Activated naive CD4-positive, alpha-beta T cell treated with anti-CD3 and anti-CD28 coated beads, Interleukin-2, amount 10 ng/mL, durations not matched to agents 7 days and 5 days (primary cell): ENCODE results near the gene IGF1R.
A peak's percentile ranks its signal among the peaks of the same experiment; 100 is the strongest.
"Not testable (repeated sequence)": the region's sequence is repeated elsewhere in the genome, so short reads cannot be mapped to it uniquely, and the experiment has no call there.

Experiments
- CTCF ChIA-PET: fragments of 350-600 bp; sonication (Branson Sonifier 250); formaldehyde crosslinking; loops from one replicate; lab custom pipeline; 2021; ENCODE audit warnings: antibody characterized with exemption; lab: Charles Lee
- DNase-seq: peaks from one replicate; pipeline ENCODE4 v3.0.0-alpha.2; 2020
- H3K27ac Mint-ChIP-seq: one replicate; pipeline ENCODE4 v1.8.0; 2021; ENCODE audit warnings: mild to moderate bottlenecking, moderate library complexity, mixed read lengths
- H3K27me3 Mint-ChIP-seq: one replicate; pipeline ENCODE4 v1.8.0; 2021; ENCODE audit warnings: mild to moderate bottlenecking, mixed read lengths
- H3K36me3 Mint-ChIP-seq: one replicate; pipeline ENCODE4 v1.8.0; 2021; ENCODE audit warnings: mixed read lengths
- H3K4me1 Mint-ChIP-seq: one replicate; pipeline ENCODE4 v1.8.0; 2021; ENCODE audit warnings: mixed read lengths
- H3K4me3 Mint-ChIP-seq: one replicate; pipeline ENCODE4 v1.8.0; 2021; ENCODE audit warnings: mild to moderate bottlenecking, moderate library complexity, mixed read lengths
- H3K9me3 Mint-ChIP-seq: one replicate; pipeline ENCODE4 v1.8.0; 2021; ENCODE audit warnings: mixed read lengths

Gene IGF1R

DNA sequence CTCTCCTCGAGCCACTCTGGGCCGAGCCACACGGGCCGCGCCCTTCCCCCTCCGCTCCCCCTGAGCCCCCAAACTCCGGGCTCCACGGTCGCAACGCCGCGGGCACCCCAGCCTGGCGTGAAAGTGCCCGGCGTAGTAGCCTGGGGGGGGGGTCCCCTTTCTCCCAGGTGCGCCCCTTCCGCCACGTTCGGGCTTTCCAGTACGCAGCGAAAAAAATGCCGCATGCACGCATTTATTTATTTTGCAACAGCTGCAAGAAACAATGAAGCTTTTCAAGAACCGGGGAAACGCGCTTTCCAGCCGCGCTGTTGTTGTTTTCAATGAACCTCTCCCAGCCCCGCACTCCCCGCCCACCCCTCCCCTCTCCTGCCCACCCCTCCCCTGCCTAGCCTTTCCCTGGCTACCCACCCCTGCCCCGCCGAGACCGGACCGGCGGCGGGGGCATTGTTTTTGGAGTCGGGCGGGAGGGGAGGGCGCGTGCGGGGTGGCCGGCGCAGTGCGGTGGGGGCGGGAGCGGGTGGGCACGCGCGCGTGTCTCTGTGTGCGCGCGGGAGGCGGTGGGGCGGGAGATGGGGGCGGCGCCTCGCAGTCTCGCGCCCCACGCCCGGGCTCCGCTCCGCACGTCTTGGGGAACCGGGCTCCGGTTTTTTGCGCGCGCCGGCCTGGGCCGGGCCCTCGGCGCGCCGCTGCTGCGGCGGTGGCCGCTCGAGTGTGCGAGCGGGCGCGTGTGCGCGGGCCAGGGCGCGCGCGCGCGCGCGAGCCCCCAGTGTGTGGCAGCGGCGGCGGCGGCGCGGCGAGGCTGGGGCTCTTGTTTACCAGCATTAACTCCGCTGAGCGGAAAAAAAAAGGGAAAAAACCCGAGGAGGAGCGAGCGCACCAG lies at the start of gene IGF1R:
Gene IGF1R, plus strand, starts transcription at position 766 of the 880 bp plus-strand sequence. CDS start 1,043 bp downstream, outside the sequence.
- DNase-seq = peak; percentile 87
- CTCF ChIA-PET = interaction anchor here (1.2 to 6.8 kb wide), 6 partner anchors 10 to 128 kb away, joined by 3 to 64 read pairs (median 8); no protein-coding TSS in a partner anchor
- Mint-ChIP-seq H3K9me3 (no peaks in the 10 kb centered on the region), H3K4me3 (peak within 1 kb of the TSS; percentile 85), H3K27ac (peak within 1 kb of the TSS; percentile 94), H3K36me3 (no peaks in the 10 kb centered on the region), H3K27me3 (peaks cover 40% of the 10 kb centered on the region), H3K4me1 (peaks cover 32% of the 10 kb centered on the region)

DNA sequence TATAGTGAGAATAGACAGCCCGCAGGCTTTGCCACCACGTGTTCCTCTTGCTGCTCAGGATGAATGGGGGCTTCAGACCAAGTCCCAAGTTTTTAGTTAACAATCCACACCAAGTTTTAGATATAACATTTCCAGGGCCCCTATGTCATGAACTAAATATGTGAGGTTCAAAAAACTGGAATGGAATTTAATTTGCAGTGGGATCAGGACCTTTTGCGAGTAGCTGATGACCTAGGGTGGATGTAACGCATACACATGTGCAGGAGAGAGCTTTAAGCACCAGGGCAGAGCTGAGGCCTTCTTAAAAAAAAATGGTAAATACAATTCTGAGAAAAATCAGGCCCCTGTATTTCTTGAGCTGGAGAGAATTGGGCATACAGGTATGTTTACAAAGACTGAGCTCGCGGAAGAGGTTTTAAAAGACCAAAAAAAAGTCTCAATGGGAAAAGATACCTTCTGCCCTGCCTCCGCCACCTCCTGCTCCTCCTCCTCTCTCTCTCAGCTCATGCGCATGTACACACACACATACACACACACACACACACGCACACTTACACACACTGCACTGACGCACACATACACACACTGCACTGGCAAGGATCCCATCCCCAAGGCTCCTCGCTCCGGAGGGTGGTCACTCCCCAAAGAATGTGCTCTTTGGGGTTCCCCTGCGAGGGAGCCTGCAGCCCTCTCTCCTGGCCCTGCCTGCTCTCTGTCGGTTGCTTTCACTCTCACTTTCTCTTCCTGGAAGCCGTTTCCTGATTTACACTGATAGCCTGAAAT lies 48.2 kb upstream of the IGF1R start:
- peaks cover 17% of the 10 kb centered on the region for H3K27me3 Mint-ChIP-seq
- H3K4me1 Mint-ChIP-seq = peaks cover 54% of the 10 kb centered on the region
- no peaks in the 10 kb centered on the region for H3K9me3 Mint-ChIP-seq
- DNase-seq = peak; percentile 77
- peak overlapping the region; percentile 83 for H3K4me3 Mint-ChIP-seq
- H3K36me3 Mint-ChIP-seq = no peaks in the 10 kb centered on the region
- peak overlapping the region; percentile 98 for H3K27ac Mint-ChIP-seq
- CTCF ChIA-PET = interaction anchor here (1.1 to 1.8 kb wide), 4 partner anchors 9 to 81 kb away, joined by 3 to 10 read pairs (median 5); no protein-coding TSS in a partner anchor

DNA sequence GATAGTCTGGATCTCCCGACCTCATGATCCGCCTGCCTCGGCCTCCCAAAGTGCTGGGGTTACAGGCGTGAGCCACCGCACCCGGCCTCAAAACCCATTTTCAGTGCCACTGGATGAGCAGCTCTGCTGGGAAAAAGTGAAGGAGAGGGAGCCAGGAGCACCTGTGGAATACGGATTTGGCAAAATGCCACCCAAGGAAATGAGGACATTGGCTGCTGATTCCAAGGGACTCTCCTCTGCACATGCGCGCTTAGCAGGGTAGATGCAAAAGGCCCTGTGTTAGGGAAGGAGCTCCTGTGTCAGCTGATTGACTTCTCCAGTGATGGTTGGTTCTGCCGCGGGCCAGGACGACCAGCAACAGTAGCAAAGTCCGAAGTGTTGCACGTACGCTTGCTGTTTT lies 43.4 kb upstream of the IGF1R start:
- Mint-ChIP-seq H3K36me3 (no peaks in the 10 kb centered on the region), H3K4me1 (peaks cover 23% of the 10 kb centered on the region), H3K27me3 (peaks cover 17% of the 10 kb centered on the region), H3K4me3 (no peak overlapping the region), H3K27ac (no peak overlapping the region), H3K9me3 (no peaks in the 10 kb centered on the region)
- CTCF ChIA-PET = no interaction called here
- DNase-seq = no peak

DNA sequence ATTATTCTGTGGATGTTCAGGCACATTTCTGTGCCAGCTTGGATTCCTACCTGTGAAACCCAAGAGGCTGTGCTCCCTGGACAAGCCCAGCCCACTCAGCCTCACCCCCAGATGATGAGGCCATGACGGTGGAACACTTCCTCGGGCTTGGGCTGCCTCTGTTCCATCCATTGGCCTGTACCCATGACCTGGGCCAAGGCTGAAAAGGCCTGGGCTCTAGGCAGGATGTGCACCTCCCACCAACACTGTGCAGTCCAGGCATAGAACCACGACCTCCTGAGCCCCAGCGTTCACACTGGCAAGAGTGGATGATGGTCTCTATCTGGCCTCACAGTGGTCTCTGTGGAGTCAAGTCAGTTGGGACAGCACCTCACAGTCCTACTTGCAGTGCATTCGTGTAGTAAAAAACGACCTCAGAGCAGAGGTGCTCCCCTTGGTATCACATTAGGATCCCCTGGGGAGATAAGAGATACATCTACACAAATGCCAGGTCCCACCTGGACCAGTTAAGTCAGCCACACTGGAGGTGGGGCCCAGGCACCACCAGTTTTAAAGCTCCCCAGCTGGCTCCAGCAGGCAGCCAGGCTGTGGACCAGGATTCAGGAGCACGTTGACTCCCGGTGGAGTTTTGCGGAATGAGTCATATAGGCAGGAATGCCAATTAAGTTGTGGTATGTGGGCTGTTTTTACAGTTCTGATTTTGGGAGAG lies 39.0 kb upstream of the IGF1R start:
- no peaks in the 10 kb centered on the region for H3K36me3 Mint-ChIP-seq
- DNase-seq = no peak
- no peaks in the 10 kb centered on the region for H3K9me3 Mint-ChIP-seq
- peaks cover 18% of the 10 kb centered on the region for H3K27me3 Mint-ChIP-seq
- no peak overlapping the region for H3K27ac Mint-ChIP-seq
- no peak overlapping the region for H3K4me3 Mint-ChIP-seq
- CTCF ChIA-PET = interaction anchor here (1.6 kb wide), 1 partner anchor 9 kb away, joined by 3 read pairs; no protein-coding TSS in a partner anchor
- peaks cover 16% of the 10 kb centered on the region for H3K4me1 Mint-ChIP-seq

DNA sequence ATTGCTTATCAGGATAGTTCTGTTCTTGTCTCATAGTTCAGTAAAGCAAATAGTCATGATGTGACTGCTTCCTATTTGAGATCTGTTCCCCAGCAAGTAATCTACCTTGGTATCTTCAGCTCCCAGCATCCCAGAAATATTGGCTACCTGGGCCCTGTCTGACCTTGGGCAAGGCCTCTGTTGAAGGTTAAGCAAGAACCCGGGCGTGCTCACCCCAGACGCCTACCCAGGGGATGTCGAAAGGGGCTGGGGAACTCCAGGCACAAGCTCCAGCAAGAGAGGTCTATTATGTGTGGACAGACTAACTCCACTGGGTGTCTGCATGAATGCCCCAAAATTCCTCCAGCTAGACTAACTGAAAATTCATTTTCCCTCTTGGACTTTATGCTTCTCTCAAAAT lies 37.3 kb upstream of the IGF1R start:
- Mint-ChIP-seq H3K4me3 (no peak overlapping the region), H3K27me3 (peaks cover 15% of the 10 kb centered on the region), H3K4me1 (peaks cover 16% of the 10 kb centered on the region), H3K36me3 (no peaks in the 10 kb centered on the region), H3K9me3 (no peaks in the 10 kb centered on the region), H3K27ac (no peak overlapping the region)
- no peak for DNase-seq
- CTCF ChIA-PET = no interaction called here

DNA sequence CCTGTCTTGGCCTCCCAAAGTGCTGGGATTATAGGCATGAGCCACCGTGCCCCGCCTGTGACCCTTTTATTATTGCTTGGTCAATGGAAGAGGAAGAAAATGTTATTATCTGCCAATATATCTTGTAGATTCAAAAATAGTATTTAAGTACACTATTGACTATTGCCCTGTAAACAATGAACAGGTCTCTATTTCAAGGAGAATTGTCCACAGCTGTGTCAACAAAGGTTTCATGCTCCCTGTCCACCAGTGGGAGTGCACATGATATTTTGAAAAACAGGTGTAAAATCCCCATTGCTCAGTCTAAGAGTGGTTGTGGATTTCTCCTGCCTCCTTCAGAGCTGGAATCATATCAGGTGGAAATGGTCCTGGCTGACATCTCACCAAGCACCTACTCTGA lies 36.5 kb upstream of the IGF1R start:
- H3K4me1 Mint-ChIP-seq = peaks cover 17% of the 10 kb centered on the region
- DNase-seq = no peak
- H3K4me3 Mint-ChIP-seq = no peak overlapping the region
- H3K27ac Mint-ChIP-seq = no peak overlapping the region
- peaks cover 14% of the 10 kb centered on the region for H3K27me3 Mint-ChIP-seq
- H3K36me3 Mint-ChIP-seq = no peaks in the 10 kb centered on the region
- CTCF ChIA-PET = interaction anchor here (1.0 to 1.6 kb wide), 2 partner anchors 31 to 34 kb away, joined by 3 read pairs; no protein-coding TSS in a partner anchor
- H3K9me3 Mint-ChIP-seq = no peaks in the 10 kb centered on the region

DNA sequence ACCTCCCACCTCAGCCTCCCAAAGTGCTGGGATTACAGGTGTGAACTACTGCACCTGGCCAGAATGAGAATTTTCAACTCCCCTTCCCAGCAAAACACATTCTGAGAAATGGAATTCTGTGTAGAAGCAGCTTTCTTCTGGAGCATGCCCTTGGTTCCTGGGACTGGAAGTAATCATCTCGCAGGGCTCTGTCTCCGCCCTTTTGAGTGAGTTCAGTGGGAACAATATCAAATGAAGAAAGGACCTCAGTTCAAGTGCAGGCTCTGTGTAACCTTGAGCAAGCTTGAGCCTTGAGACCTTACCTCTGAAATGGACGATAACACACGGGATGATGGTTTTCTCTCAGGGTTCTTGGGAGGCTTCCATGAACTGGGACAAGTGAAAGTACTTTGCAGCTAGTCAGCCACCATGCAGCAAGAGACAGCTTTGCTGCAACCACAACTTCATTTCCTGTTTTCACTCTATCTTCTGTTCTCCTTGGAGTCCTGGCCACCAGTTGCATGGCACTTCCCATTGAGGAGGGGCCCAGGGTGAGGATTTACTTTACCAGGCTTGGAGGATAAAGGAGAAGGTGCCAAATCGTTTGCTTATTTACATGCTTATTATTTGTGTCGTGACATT lies 35.7 kb upstream of the IGF1R start:
- H3K27me3 Mint-ChIP-seq = peaks cover 11% of the 10 kb centered on the region
- H3K27ac Mint-ChIP-seq = peak overlapping the region; percentile 69
- DNase-seq = peak; percentile 24
- H3K4me3 Mint-ChIP-seq = peak overlapping the region; percentile 33
- no peaks in the 10 kb centered on the region for H3K9me3 Mint-ChIP-seq
- CTCF ChIA-PET = interaction anchor here (1.0 to 1.6 kb wide), 3 partner anchors 31 to 93 kb away, joined by 3 read pairs; no protein-coding TSS in a partner anchor
- peaks cover 17% of the 10 kb centered on the region for H3K4me1 Mint-ChIP-seq
- no peaks in the 10 kb centered on the region for H3K36me3 Mint-ChIP-seq

DNA sequence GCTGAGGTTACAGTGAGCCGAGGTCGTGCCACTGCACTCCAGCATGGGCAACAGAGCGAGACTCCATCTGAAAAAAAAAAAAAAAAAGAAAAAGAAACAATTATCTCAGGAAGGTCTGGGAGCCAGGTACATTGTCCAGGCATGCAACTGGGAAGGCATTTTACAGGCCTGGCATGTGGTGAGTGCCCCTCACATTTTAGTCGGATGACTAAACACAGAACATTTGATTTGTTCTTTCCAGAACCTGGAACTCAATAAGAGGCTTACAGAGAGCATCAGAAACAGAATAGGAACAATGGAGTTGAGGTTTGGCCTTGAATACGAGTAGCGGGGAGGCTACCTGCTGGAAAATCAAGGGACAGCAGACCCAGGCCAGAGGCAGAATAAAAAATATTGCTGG lies 33.7 kb upstream of the IGF1R start:
- no peak for DNase-seq
- H3K4me1 Mint-ChIP-seq = peaks cover 17% of the 10 kb centered on the region
- CTCF ChIA-PET = no interaction called here
- H3K9me3 Mint-ChIP-seq = no peaks in the 10 kb centered on the region
- peaks cover 20% of the 10 kb centered on the region for H3K27me3 Mint-ChIP-seq
- H3K4me3 Mint-ChIP-seq = no peak overlapping the region
- H3K36me3 Mint-ChIP-seq = no peaks in the 10 kb centered on the region
- H3K27ac Mint-ChIP-seq = no peak overlapping the region

DNA sequence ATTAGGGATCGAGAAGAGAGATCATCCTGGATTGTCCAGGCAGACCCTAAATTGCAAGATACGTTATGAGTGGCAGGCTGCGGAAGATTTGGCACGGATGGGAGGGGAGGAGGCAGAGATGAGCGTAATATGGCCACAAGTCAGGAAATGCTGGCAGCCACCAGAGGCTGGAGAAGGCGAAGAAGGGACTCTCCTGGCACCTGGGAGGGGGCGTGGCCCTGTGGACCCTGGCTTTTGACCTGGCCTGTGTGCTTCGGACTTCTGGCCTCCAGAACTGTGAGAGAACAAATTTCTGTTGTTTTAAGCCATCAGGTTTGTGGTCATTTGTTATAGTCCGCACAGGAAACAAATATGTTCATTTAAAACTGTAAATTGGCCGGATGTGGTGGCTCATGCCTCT lies 31.9 kb upstream of the IGF1R start:
- CTCF ChIA-PET = no interaction called here
- Mint-ChIP-seq H3K36me3 (no peaks in the 10 kb centered on the region), H3K4me3 (no peak overlapping the region), H3K27ac (no peak overlapping the region), H3K9me3 (no peaks in the 10 kb centered on the region), H3K27me3 (peaks cover 26% of the 10 kb centered on the region), H3K4me1 (peaks cover 14% of the 10 kb centered on the region)
- DNase-seq = no peak

DNA sequence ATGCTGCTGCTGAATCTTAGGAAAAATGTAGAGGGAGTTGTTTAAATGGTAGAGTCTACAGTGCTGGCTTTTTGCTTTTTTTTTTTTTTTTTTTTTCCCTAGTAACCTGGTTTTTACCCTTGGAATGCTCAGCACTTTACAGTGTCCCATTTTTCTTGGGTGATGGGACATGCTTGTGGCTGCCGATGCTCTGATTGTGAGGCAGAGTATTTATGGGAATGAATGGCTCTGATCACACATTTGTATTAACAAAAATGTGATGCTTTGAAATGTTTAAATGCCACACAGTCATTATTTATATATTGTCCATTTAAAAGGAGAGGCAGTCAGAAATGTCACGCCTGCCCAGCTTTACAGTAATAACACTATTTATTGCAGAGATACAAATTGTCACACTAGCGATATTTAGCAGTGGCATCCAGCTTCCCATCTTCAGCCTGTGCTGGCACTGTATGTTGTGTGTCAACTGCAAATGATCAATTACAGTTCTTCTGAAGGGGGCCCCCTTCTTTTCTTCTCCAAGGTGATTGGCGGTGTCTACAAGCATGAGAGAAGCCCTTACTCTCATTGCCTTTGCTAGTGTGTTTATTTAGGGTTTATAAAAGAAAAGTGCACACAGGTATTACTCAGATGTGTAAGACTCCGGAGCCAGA lies 30.9 kb upstream of the IGF1R start:
- Mint-ChIP-seq H3K27ac (no peak overlapping the region), H3K9me3 (no peaks in the 10 kb centered on the region)

DNA sequence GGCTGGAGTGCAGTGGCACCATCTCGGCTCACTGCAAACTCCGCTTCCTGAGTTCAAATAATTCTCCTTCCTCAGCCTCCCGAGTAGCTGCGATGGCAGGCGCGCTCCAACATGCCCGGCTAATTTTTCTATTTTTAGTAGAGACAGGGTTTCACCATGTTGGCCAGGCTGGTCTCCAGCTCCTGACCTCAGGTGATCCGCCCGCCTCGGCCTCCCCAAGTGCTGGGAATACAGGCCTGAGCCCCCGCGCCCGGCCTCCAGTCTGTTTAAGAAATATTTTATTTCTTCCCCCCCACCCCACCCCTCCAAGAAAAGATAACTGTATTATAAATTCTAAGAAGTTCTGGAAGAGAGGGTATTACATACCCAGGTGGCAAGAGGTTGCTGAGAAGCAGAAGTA lies 29.8 kb upstream of the IGF1R start:
- H3K36me3 Mint-ChIP-seq, CTCF ChIA-PET, H3K27ac Mint-ChIP-seq, H3K4me3 Mint-ChIP-seq, H3K9me3 Mint-ChIP-seq, DNase-seq, H3K4me1 Mint-ChIP-seq: not testable (repeated sequence)
- H3K27me3 Mint-ChIP-seq = peaks cover 26% of the 10 kb centered on the region

More for the DNA sequence above, 30.9 kb upstream of the IGF1R start:
- Mint-ChIP-seq H3K27me3 (peaks cover 26% of the 10 kb centered on the region), H3K36me3 (no peaks in the 10 kb centered on the region), H3K4me1 (peaks cover 7% of the 10 kb centered on the region), H3K4me3 (no peak overlapping the region)
- no peak for DNase-seq
- CTCF ChIA-PET = no interaction called here

DNA sequence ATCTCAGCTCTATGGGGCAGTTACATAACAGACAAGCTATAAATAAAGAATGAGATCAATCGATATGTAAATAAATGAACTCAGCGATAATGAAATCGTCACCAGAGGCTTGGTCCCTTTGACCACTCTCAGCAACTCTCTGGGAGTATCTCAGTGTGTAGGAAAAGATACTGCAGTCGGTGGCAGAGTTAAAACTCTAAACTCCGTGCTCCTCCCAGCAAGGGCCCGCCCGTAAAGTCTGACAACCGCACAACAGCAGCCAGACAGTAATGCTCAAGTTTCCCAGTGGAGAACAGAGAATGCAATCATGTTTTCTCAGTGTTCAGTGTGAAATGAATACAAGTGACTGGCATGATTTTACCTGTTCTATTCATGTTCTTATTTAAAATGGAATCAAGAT lies 28.3 kb upstream of the IGF1R start:
- Mint-ChIP-seq H3K27me3 (peaks cover 26% of the 10 kb centered on the region), H3K9me3 (no peaks in the 10 kb centered on the region), H3K4me1 (peaks cover 2% of the 10 kb centered on the region), H3K36me3 (no peaks in the 10 kb centered on the region), H3K27ac (no peak overlapping the region), H3K4me3 (no peak overlapping the region)
- CTCF ChIA-PET = no interaction called here
- no peak for DNase-seq

DNA sequence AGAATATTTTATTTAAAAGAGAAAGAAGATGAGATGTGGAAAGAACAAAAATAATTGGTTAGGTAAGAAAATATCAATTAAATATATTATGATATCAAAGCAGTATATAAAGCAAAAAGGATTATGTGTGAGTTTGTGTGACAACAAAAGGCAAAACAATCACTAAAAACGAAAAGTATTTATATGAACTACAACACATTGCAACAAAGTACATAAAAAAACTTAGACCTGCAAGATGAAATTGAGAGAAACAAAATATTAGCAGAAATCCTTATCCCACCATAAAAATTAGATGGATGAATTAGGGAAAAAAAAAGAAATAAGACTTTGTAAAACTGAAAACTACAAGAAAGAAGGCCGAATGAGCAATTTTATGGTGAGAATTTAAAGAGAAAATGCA lies 27.3 kb upstream of the IGF1R start:
- no peaks in the 10 kb centered on the region for H3K36me3 Mint-ChIP-seq
- no peak overlapping the region for H3K27ac Mint-ChIP-seq
- DNase-seq = no peak
- no peak overlapping the region for H3K4me3 Mint-ChIP-seq
- no peaks in the 10 kb centered on the region for H3K9me3 Mint-ChIP-seq
- CTCF ChIA-PET = no interaction called here
- H3K27me3 Mint-ChIP-seq = peaks cover 31% of the 10 kb centered on the region
- peaks cover 2% of the 10 kb centered on the region for H3K4me1 Mint-ChIP-seq
